Raji (cell line): ENCODE results near the gene ANAPC13.

ENCODE experiments used
- POLR2A ChIP-seq: IDR thresholded peaks from 2 replicates; pipeline ENCODE4 v1.6.1; 2011; ENCODE audit warnings: low read depth, low read length, control low read depth; ENCODE audit not compliant: insufficient read depth

ANAPC13 gene

GRCh38 chr3:134471521-134472193 lies 14.1 kb downstream of the ANAPC13 start:
- no peak for TF ChIP-seq POLR2A

GRCh38 chr3:134468519-134468918 lies 17.3 kb downstream of the ANAPC13 start:
- no peak for TF ChIP-seq POLR2A

DNA sequence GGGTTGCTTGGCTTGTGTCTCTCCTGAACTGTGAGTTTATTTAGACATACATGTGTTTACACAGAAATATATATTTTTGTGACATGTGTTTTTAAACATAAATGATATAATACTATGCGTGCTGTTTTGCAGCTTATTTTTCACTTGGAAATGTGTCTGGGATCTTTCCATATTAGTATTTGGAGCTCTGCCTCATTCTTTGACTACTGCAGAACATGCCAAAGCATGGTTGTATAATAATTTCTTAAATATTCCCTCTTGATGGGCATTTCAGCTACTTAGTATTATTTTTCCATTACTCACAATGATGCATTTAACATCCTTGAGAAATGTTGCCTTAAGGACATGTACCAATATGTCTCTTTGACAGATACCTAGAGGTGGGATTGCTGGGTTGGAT lies 19.5 kb downstream of the ANAPC13 start:
- TF ChIP-seq POLR2A: no peak

- no peak for TF ChIP-seq POLR2A
Observed at GRCh38 chr3:134464689-134465365, 21.0 kb downstream of the ANAPC13 start.

DNA sequence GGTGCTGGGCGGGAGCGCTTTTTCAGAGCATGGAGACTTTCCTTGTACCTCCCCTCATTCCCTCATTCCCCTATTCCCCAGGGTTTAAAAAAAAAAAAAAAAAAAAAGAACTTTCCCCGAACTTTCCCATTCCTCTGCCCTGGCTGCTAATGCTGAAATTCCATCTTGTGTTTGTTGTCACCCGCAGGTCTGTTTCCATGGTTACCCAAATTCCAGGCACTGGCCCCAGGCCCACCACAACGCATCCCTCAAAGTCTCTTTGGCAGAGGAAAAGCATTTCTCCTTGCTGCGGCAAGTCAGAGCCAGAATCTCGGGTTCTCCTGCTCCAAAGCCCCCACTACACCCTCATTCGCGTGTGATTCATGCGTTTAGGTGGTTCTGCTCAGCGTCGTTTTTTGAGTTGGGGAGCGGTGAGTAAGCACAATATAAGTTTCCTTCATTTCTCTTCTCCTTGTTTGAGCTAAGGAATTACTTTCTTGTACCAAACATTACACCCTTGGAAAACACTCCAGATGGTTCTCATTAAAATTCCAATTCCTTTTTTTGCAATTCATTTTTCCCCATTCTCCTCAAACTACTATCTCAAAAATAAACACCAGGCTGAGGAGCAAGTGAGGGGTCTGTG lies 21.6 kb downstream of the ANAPC13 start:
- no peak for TF ChIP-seq POLR2A

GRCh38 chr3:134463676-134464063 lies 22.1 kb downstream of the ANAPC13 start:
- no peak for TF ChIP-seq POLR2A

DNA sequence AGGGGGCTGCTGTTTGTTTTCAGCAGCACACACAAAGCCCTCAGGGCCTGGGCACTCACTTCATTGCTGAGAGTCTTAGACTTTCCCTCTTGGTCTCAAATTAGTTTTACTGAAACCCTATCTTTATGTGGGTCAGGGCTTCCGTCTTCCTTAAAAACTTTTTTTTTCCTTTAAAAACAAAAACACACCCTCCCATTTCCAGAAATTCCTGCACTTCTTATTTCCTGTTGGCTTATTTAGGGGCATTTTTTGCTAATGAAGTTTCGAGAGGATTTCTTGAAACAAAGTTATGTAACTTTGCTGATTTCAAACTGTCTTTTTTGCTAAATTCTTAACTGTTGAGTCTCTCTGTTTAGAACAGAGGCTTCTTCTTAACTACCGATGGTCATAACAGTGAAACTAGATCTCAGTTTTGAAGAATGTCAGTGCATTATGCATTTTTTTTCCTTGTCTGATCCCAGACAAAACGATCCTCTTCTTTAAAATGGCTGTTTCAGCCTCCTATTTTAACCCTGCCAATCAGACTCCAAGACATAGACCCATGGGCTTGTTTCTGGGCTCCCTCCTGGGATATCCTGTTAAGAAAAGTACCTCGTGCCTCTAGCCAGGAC lies 23.3 kb downstream of the ANAPC13 start:
- TF ChIP-seq POLR2A: no peak

- no peak for TF ChIP-seq POLR2A
Observed at GRCh38 chr3:134460965-134461364, 24.8 kb downstream of the ANAPC13 start.

DNA sequence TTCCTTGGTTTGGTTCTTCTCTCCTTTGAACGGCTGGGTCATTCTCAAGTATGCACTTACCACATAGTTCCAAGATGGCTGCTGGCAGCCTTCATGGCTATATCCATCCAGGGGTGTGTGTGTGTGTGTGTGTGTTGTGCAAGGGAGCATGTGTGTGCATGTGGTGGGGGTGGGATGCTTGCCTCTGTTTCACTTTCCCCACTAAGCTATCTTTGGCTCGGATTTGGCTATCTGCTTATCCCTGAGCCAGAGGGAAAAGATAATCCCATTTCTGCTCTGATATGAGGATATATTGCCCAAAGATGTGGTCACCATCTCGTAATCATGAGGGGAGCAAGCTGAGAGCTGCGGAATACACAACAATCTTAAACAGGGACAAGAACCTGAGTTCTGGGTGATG lies 26.2 kb downstream of the ANAPC13 start:
- no peak for TF ChIP-seq POLR2A

DNA sequence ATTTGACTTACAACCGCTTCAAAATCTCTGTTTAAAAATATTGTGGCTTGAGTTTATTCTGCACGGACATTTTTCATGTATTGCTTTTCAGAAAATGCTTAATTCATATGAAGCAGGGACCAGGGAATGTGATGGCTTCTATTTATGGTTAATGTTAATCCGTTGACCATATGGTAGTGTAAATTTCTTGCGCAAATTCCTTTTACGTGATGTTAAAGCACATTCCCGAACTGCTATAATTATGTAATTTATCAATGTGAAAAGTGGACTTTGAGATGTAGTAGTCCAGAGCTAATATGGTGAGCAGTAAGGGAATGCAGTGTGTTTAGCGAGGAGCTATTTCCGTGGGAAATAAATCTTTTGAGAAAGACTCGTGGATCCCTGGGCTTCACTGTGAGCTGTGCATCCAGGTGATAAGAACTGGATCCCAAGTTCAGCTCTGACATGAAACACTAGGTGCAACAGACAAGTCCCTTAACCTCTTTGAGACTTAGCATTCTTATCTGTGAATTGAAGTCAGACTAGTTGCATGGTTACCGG lies 27.3 kb downstream of the ANAPC13 start:
- no peak for TF ChIP-seq POLR2A

GRCh38 chr3:134457376-134458074 lies 28.3 kb downstream of the ANAPC13 start:
- no peak for TF ChIP-seq POLR2A

- no peak for TF ChIP-seq POLR2A
Observed at GRCh38 chr3:134453631-134454030, 32.2 kb downstream of the ANAPC13 start.

DNA sequence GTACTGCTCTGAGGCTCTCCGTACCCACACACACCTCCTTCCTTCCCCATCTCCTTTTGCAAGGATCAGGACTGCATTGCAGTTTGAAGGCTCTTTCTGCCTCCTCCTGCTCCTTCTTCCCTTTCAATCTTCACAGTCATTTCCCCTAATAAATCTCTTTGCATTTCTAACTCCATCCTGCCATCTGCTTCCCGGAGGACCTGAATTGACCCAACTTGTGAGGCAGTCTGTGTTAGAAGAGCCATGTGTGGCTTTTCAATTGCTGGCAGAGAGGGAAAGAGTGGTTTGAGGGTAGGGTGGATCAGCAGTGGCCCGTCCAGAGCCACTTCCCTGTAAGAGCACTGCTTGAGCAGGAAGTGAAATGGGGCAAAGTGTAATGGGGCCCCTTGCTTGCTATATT lies 35.8 kb downstream of the ANAPC13 start:
- no peak for TF ChIP-seq POLR2A

GRCh38 chr3:134449277-134449676 lies 36.5 kb downstream of the ANAPC13 start:
- no peak for TF ChIP-seq POLR2A

DNA sequence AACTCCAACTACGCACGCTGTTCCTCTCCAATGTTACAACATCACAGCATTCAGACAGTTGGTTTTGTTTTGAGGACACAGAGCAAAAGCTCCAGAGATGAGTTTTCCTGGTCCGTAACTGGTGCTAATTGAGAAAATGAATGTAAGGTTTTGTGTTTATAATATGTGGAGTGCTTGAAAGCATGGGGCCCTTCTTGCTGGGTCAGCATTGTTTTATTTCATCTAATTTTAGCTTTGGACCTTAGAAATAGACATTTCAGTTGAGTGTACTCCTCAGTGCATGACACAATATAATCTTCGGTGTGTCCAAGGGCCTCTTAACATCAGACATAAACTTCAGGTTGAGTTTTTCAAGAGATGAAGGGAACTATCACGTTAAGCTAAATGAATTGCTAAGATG lies 37.1 kb downstream of the ANAPC13 start:
- TF ChIP-seq POLR2A: no peak

DNA sequence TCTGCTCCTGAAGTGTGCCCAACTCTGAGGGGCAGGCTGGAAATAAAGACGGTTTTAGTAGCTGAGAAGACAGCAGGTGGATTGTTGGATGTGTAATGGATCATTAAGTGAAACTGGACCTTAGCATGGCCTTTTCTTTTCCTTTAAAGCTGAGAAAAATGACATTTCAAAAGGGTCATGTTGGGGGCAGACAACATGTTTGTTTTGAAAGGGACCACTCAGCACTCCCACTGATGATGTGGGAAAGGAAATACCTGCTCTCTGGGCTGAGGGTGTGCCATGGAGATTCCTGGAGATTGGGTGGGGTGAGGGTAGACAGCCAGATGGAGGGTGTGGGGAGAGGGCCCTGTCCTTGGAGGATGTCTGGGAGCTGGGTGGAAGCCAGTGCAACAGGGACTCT lies 38.4 kb downstream of the ANAPC13 start:
- TF ChIP-seq POLR2A: no peak

DNA sequence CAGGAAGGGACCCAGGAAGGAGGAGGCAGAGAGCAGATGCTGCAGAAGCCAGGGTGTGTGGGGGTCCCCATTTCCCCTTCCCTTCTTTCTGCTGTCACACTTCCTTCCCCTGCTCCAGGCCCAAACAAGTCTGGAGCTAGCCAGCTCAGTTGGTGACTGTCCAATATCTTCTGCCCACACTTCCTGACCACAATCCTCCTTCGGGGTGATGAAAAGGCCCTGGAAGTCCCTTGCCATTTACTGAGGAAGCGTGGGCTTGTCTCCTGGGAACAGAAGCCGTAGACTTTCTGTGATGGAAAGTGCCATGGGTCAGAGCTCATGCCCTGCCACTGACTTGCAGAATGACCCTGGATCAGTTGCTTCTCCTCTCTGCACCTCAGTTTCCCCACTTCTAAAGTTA lies 39.0 kb downstream of the ANAPC13 start:
- no peak for TF ChIP-seq POLR2A
